Left forelimb (tissue), 1 donor: ENCODE data around the gene NARF.
"Not testable (repeated sequence)": the region's sequence is repeated elsewhere in the genome, so short reads cannot be mapped to it uniquely, and the experiment has no call there.

Experiments
- DNase-seq: peaks from one replicate; pipeline ENCODE4 v3.0.0-alpha.2; 2018; ENCODE audit warnings: low spot score

Gene NARF

GRCh38 chr17:82536512-82537201 lies 78.1 kb downstream of the NARF start:
- no peak for DNase-seq

- not testable (repeated sequence) for DNase-seq
Observed at GRCh38 chr17:82537228-82537627, 78.7 kb downstream of the NARF start.

GRCh38 chr17:82539076-82539475 lies 80.5 kb downstream of the NARF start:
- DNase-seq, result not testable (repeated sequence)
